Body of pancreas (tissue), 4 donors: ENCODE data around the gene BAIAP3. TPM values are rescaled to one million over a fixed set of nuclear protein-coding genes. Genes with fewer than 3 reads are reported as not detected.

Source experiments
- ATAC-seq: fragments of 150-250 bp; one replicate; pipeline ENCODE4 v1.9.1; 2016
- DNase-seq, 4 donors: peaks; one replicate each; pipeline ENCODE4 v3.0.0-alpha.2; 2019
- H3K27ac ChIP-seq, 4 donors: fragments of 200-600 bp; sonication (generic); 1 replicate in 3 of 4; 2 replicates in 1 of 4; pipeline versions ENCODE4 v1.5.1 to v1.6.1; 2016 to 2019; ENCODE audit warnings: mild to moderate bottlenecking in 1 of 4, mixed read lengths in 1 of 4, moderate library complexity in 1 of 4
- H3K27me3 ChIP-seq, 2 donors: fragments of 200-600 bp; sonication (generic); one replicate each; pipeline ENCODE4 v1.6.0; 2016; ENCODE audit warnings: mild to moderate bottlenecking in 1 of 2
- H3K36me3 ChIP-seq, 2 donors: fragments of 200-600 bp; sonication (generic); replicated peaks in 1 of 2; 2 replicates each; pipeline ENCODE4 v1.5.1; 2016; ENCODE audit warnings: low read depth in 2 of 2; ENCODE audit not compliant: insufficient read depth in 1 of 2
- H3K4me1 ChIP-seq: fragments of 200-600 bp; sonication (generic); one replicate; pipeline ENCODE4 v1.6.0; 2016
- H3K4me3 ChIP-seq, 2 donors: fragments of 200-600 bp; sonication (generic); 1 replicate in 1 of 2; 2 replicates in 1 of 2; pipeline ENCODE4 v1.5.1; 2016 to 2019
- H3K9me3 ChIP-seq, 3 donors: fragments of 200-600 bp; sonication (generic); 1 replicate in 2 of 3; 2 replicates in 1 of 3; pipeline ENCODE4 v1.5.1; 2016
- CTCF ChIP-seq, 7 experiments: fragments of 450-650 bp in 4 of 7; fragments of 200-600 bp in 3 of 7; sonication (generic) in 3 of 7; IDR thresholded peaks; one replicate each; pipeline ENCODE4 v1.5.1; 2016 to 2019; ENCODE audit warnings: antibody characterized with exemption in 7 of 7
- POLR2A ChIP-seq, 3 donors: fragments of 450-650 bp; IDR thresholded peaks; one replicate each; pipeline ENCODE4 v1.6.1; 2016; ENCODE audit warnings: antibody characterized with exemption in 3 of 3, mild to moderate bottlenecking in 2 of 3
- WGBS, 2 donors: methylation state at CpG; one replicate each; pipeline ENCODE4 v1.1.5; 2017; 5-methylcytosine and 5-hydroxymethylcytosine counted together
- intact Hi-C: fragments of 100-400 bp; cut with DNase I; formaldehyde crosslinking; loops from one replicate; pipeline ENCODE4 v1.15.1; 2023
- total RNA-seq, 2 donors: library from RNA; depleted of rRNA; stranded (reverse); fragments of >200 nt; gene quantifications; one replicate each; pipeline ENCODE4 v1.1.0, GENCODE V29; 2016

The BAIAP3 gene
- total RNA-seq, 2 donors from 2014 or later, result 7.0 to 20.8 TPM

GRCh38 chr16:1380195-1380594 is 46.8 kb downstream of the BAIAP3 start:
- Histone ChIP-seq H3K27ac (no peak overlapping the region), H3K36me3 (peaks cover 0 to 3% of the 10 kb centered on the region in 2 donors), H3K4me1 (peaks cover 18% of the 10 kb centered on the region), H3K27me3 (no peaks in the 10 kb centered on the region), H3K9me3 (no peaks in the 10 kb centered on the region), H3K4me3 (peak overlapping the region in 1 of 2 donors; percentile 17)
- no peak for DNase-seq
- WGBS, 2 donors, result 80% methylated on average over 6 to 10 of the region's 10 CpGs
- no peak for ATAC-seq
- intact Hi-C loops, result no loop called here
- no peak for TF ChIP-seq CTCF (IDR thresholded peaks at IDR 0.05)
- TF ChIP-seq POLR2A (IDR thresholded peaks at IDR 0.05), result no peak

- WGBS, 2 donors, result 90 to 91% methylated on average over 5 to 9 of the region's 9 CpGs
- H3K27me3 ChIP-seq, result no peaks in the 10 kb centered on the region
- DNase-seq (no peak), ATAC-seq (no peak)
- peaks cover 0 to 3% of the 10 kb centered on the region in 2 donors for H3K36me3 ChIP-seq
- H3K9me3 ChIP-seq, result no peaks in the 10 kb centered on the region
- TF ChIP-seq POLR2A (IDR thresholded peaks at IDR 0.05), result no peak
- no peak overlapping the region for H3K27ac ChIP-seq
- no peak overlapping the region for H3K4me3 ChIP-seq
- H3K4me1 ChIP-seq, result peaks cover 18% of the 10 kb centered on the region
- intact Hi-C loops, result no loop called here
Measured at GRCh38 chr16:1381612-1382406, 48.4 kb downstream of the BAIAP3 start.

- peaks cover 0 to 3% of the 10 kb centered on the region in 2 donors for H3K36me3 ChIP-seq
- no peaks in the 10 kb centered on the region for H3K9me3 ChIP-seq
- no peak overlapping the region for H3K4me3 ChIP-seq
- ATAC-seq, result no peak
- H3K27me3 ChIP-seq, result no peaks in the 10 kb centered on the region
- WGBS, 2 donors, result 90 to 100% methylated on average over 1 to 18 of the region's 18 CpGs
- H3K4me1 ChIP-seq, result peaks cover 15% of the 10 kb centered on the region
- intact Hi-C loops, result no loop called here
- TF ChIP-seq POLR2A (IDR thresholded peaks at IDR 0.05), result no peak
- no peak for TF ChIP-seq CTCF (IDR thresholded peaks at IDR 0.05)
- H3K27ac ChIP-seq, result no peak overlapping the region
- DNase-seq, result no peak
Measured at GRCh38 chr16:1383556-1383955, 50.1 kb downstream of the BAIAP3 start.

GRCh38 chr16:1385232-1385631 is 51.8 kb downstream of the BAIAP3 start:
- Histone ChIP-seq H3K4me1 (peaks cover under 1% of the 10 kb centered on the region), H3K9me3 (no peaks in the 10 kb centered on the region), H3K27ac (no peak overlapping the region), H3K27me3 (no peaks in the 10 kb centered on the region), H3K4me3 (no peak overlapping the region), H3K36me3 (peaks cover 0 to 3% of the 10 kb centered on the region in 2 donors)
- DNase-seq (no peak), ATAC-seq (no peak)
- TF ChIP-seq CTCF (IDR thresholded peaks at IDR 0.05) (no peak), POLR2A (IDR thresholded peaks at IDR 0.05) (no peak)
- intact Hi-C loops, result no loop called here
- 94 to 96% methylated on average over 35 to 39 of the region's 39 CpGs for WGBS, 2 donors

- Histone ChIP-seq H3K4me1 (no peaks in the 10 kb centered on the region), H3K36me3 (no peaks in the 10 kb centered on the region), H3K27ac (no peak overlapping the region), H3K9me3 (no peaks in the 10 kb centered on the region), H3K27me3 (no peaks in the 10 kb centered on the region), H3K4me3 (no peak overlapping the region)
- TF ChIP-seq POLR2A (IDR thresholded peaks at IDR 0.05) (no peak), CTCF (IDR thresholded peaks at IDR 0.05) (no peak)
- intact Hi-C loops, result no loop called here
- ATAC-seq (no peak), DNase-seq (no peak)
- 80 to 91% methylated on average over 2 to 16 of the region's 16 CpGs for WGBS, 2 donors
Measured at GRCh38 chr16:1387331-1387730, 53.9 kb downstream of the BAIAP3 start.
